RPMI8226 (cell line): Measurements from ENCODE around the gene NCKAP5.
A peak's percentile ranks its signal among the peaks of the same experiment; 100 is the strongest.

Experiments
- DNase-seq: peaks from one replicate; pipeline ENCODE4 v3.0.0-alpha.2; 2015

The NCKAP5 gene

DNA sequence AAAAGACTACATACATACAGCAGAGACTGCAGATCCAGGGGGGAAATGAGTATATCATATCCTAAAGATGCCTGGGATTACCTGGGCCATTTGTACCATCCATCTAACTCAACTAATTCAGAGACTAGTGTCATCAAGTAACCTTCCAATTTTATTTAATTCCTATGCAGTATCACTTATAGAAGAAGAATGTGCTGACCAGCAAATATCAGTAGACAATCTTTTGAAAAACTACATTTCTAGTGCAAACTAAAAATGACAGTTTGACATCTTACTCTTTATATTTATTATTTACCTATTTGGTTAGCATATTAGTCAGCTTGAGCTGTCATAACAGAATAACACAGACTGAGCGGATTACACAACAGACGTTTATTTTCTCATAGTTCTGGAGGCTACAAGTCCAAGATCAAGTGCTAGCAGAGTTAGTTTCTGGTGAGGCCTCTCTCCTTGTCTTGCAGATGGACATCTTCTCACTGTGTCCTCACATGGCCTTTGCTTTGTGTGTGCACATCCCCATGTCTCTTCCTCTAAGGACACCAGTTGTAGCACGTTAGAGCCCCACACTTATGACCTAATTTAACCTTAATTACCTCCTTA is 47.0 kb downstream of the NCKAP5 start:
- DNase-seq, result no peak

- peak; percentile 4 for DNase-seq
Measured at GRCh38 chr2:133519677-133520076, 48.6 kb downstream of the NCKAP5 start.

GRCh38 chr2:133518700-133519344 is 49.4 kb downstream of the NCKAP5 start:
- DNase-seq, result no peak

DNA sequence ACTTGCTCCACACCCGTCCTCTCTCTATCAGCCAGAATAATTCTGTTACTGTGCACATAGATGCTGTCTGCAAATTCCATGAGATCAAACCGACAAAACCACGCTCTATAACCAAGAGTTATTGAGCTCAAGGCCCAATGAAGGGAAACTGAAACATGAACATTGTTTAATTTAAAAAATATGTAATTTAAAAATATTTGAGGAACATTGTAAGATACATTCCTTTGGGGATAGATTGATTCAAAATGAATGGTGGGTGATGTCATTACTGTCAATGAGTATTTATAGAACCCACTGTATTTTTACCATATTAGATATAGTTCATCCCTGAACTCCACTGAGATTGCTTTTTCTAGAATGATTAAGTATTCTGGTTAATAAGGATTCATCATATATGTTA is 50.4 kb downstream of the NCKAP5 start:
- no peak for DNase-seq

GRCh38 chr2:133516405-133517026 is 51.7 kb downstream of the NCKAP5 start:
- DNase-seq, result no peak

GRCh38 chr2:133515271-133515670 is 53.0 kb downstream of the NCKAP5 start:
- DNase-seq, result no peak

- DNase-seq, result no peak
Measured at GRCh38 chr2:133513893-133514292, 54.4 kb downstream of the NCKAP5 start.

- no peak for DNase-seq
Measured at GRCh38 chr2:133512121-133512520, 56.1 kb downstream of the NCKAP5 start.

GRCh38 chr2:133511679-133512078 is 56.6 kb downstream of the NCKAP5 start:
- no peak for DNase-seq

GRCh38 chr2:133509777-133510176 is 58.5 kb downstream of the NCKAP5 start:
- no peak for DNase-seq

DNA sequence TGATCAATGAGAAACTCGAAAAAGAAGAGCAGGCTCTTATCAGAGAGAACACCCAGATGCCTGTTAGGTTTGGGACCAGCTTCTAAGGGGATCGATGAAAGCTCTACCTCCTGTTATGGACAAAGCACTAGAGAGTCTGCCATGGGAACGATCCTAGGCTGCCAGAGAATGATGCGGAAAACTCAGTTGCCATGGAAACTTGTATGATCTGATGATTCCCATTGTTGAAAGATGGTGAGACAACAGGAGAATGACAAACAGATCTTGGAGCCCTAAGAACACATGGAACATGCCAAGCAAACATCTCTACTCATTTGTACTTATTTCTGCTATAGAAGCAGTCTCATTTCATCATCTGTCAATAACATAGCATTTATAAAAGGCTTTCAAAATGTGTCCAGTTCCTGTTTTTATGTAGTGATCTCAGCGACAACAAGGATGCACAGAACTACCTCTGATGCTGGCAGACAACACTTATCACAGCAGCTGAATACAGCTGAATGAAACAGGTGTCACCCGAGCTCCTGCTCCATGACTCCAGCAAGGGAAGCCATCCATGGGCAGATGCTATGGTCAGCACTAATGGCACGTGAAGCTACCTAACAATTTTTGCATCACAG is 59.6 kb downstream of the NCKAP5 start:
- no peak for DNase-seq

DNA sequence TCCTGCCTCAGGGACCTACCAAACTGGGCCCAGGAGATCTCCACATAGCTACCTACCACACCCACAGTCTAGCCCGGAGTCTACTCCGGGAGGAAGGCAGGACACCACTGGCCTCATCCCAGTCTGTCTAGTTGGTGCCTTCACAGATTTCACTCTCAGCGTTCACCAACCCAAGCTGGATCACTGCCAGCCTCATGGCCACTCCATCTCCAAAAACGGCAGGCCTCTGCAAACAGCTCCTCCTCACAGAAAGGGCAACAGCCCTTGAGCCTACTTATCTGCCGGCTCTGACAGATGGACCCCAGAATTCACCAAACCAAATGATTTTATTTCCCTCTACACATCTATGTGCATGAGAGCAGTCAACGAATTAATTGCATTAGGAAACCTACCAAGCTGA is 61.3 kb downstream of the NCKAP5 start:
- DNase-seq, result no peak

- no peak for DNase-seq
Measured at GRCh38 chr2:133504566-133505505, 63.4 kb downstream of the NCKAP5 start.

DNA sequence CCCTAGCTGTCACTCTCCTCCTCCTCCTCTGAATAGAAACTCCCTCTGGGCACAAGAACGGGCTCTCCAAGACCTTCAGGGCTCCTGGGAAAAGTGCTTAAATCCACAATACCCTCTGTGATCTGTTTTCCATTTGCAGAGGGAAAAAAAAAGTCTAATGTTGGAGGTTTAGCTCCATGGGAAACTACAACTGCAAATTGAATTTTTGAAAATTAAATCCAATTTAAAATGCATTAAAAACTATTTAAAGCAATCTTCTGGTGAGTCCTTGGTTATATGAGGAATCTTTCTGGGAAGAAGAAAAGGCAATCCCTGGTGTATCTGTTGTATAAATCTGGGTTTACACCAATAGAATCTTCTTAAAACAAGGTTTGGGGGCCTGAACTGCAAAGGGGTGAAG is 64.3 kb downstream of the NCKAP5 start:
- DNase-seq, result no peak

DNA sequence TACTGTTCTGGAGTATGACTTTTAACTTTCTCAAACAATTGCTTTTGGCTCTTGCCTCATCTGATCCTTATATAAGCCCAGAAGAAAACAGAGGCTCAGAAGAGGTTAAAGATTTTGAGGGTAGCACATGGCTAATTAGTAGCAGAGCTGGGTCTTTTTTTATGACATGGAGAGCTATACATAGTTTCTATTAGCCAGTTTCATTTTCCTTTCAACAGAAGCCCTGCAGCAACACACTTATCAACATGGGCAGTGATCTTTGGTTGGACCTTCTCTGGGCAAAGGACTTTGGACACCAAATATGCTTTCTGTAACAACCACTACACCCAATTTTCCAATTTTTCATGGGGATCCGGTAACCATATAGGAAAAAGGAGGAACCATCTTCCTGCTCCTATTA is 64.9 kb downstream of the NCKAP5 start:
- DNase-seq, result no peak

DNA sequence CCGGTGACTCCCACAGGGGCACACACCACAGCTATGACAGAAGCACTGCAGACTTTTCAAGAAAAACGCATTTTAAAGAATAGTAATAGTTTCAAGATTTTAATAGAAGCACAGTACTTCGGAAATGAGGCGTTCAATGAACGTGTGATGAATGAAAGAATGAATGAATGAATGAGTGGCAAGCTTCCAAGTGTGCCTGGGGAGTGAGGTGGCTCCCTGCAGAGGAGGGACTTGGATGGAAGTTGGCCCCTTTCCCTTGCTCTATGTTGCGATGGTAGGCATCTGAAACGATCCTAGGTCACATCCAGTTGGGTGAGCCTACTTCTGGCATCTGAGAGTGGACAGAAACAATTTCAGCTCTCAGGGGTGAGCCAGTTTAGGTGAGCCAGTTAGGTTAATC is 65.6 kb downstream of the NCKAP5 start:
- DNase-seq, result no peak

- DNase-seq, result no peak
Measured at GRCh38 chr2:133500917-133501316, 67.3 kb downstream of the NCKAP5 start.

DNA sequence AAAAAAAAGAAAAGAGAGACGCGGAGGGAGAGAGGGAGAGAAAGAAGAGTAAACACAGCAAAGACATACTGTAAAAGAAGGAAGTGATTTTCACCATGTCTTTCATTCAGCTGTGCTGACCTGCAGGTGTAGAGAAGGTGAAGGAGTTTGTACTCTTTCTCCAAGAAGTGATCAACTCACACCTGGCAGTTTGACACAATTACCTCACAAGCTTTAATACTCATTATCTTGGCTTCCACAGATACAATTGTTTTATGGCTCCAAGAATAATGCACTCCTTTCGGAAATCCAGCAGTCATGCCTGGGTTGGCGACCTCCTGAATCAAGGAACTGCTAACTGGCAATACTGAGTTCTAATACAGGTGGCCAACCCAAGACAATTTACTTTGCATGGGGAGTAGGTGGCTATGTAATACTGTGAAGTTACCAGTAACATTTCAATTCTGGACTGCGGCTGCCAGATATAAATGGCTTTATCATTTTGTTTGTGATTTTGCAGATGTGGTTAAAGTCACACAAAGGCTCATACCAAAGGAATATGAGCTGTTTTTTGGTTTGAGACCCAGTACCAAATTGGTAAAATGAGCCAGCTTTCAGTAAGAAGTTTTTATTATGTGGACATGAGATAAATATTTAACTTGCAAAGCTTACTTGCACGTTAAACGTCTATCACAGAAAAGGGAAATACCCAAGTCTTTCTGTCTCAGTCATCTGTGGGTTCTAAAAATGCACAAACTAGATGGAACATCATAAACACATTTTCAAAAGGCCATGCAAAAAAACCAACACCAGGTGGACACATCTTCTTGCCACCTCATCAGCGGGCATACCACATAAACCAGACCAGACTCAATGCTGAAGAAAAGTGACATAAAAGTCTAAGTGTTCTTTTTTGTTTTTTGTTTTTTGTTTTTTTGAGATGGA is 69.3 kb downstream of the NCKAP5 start:
- DNase-seq, result peak; percentile 12

DNA sequence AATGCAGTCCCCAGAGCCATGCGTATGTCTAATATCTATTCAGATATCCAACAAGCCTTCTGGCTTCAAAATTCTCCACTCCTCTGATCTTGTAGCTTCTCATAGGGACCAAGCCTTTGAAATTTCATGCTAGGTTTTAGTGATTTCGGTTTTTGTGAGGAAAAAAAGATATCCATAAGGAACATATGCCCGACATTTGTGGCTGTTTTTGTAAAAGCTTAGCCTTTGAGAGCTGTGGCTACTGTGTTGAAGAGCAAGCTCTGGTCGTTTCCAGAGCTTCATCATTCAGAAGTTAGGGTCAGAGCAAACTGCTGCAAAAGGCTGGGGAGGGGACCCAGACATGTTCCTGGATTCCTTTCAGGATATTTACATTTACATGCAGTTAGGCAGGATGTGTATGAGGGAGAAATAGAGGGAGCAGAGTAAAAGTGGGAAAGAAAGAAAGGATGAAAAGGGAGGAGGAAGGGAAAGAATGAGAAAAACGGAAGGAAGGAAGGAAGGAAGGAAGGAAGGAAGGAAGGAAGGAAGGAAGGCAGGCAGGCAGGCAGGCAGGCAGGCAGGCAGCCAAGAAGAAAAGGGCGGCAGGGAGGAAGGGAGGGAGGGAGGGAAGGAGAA is 70.2 kb downstream of the NCKAP5 start:
- no peak for DNase-seq

GRCh38 chr2:133497270-133497893 is 70.9 kb downstream of the NCKAP5 start:
- no peak for DNase-seq
